ENCODE results near the gene KRTAP4-4. TPM values are rescaled to one million over a fixed set of nuclear protein-coding genes. Genes with fewer than 3 reads are reported as not detected.
"Not testable (repeated sequence)": the region's sequence is repeated elsewhere in the genome, so short reads cannot be mapped to it uniquely, and the experiment has no call there.

Gene KRTAP4-4
- total RNA-seq, result not detected

- DNase-seq (no peak), ATAC-seq (no peak)
- H3K9me3 Mint-ChIP-seq, result no peaks in the 10 kb centered on the region
- H3K4me1 Mint-ChIP-seq (ENCODE audit: low read depth), result no peaks in the 10 kb centered on the region
- H3K27me3 Mint-ChIP-seq (ENCODE audit: low read depth), result peaks cover 17% of the 10 kb centered on the region
- H3K4me3 Mint-ChIP-seq, result no peak within 1 kb of the TSS
- no peaks in the 10 kb centered on the region for H3K36me3 Mint-ChIP-seq (ENCODE audit: insufficient read depth)
These were observed at the start of gene KRTAP4-4 for GRCh38 chr17:41160648-41161047. KRTAP4-4 (minus strand) TSS chr17:41160748; CDS start chr17:41160691, 57 bp downstream.

DNA sequence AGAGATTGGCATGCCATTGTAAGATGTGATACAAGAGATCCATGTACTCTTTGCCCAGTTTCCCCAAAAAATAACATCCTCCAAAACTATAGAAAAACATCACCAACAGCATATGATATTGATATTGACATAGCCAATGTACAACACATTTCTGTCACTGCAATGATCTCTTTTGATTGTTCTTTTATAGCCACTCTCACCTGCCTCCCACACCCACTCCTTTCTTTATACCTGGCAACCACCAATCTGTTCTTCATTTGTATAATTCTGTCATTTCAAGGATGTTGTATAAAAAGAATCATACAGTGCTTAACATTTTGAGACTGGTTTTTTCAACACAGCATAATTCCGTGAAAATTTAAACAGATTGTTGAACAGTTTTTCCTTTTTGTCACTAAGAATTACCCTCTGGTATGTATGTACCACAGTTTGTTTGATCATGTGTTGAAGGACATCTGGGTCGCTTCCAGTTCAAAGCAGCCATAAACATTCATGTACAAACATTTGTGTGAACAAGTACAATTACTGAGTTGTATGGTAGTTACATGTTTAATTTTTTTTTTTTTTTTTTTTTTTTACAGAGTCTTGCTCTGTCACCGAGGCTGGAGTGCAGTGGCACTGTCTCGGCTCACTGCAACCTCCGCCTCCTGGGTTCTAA, 39.0 kb upstream of the KRTAP4-4 start:
- H3K4me3 Mint-ChIP-seq, result no peak overlapping the region
- peaks cover 10% of the 10 kb centered on the region for H3K27me3 Mint-ChIP-seq (ENCODE audit: low read depth)
- no peak for ATAC-seq
- no peaks in the 10 kb centered on the region for H3K9me3 Mint-ChIP-seq
- no peak for DNase-seq
- no peaks in the 10 kb centered on the region for H3K4me1 Mint-ChIP-seq (ENCODE audit: low read depth)
- no peaks in the 10 kb centered on the region for H3K36me3 Mint-ChIP-seq (ENCODE audit: insufficient read depth)

DNA sequence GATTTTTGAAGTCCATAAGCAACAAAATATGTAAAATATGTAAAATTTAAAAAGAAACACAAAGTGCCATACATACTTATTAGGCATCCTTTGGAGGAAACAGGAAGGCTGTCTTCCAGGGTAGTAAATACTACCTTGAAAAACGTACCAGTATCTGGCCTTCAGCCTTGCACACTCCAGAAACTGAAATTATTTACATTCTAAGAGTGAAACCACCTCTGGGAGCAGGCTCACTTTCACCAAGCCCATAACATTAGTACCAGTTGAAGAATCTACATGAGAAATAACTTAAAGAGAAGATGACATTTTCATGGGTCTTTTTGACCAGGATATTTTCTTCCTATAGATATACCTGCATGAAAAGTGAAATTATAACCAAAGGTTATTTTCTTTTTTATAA, 35.5 kb upstream of the KRTAP4-4 start:
- no peak overlapping the region for H3K4me3 Mint-ChIP-seq
- H3K4me1 Mint-ChIP-seq (ENCODE audit: low read depth), result no peaks in the 10 kb centered on the region
- no peaks in the 10 kb centered on the region for H3K36me3 Mint-ChIP-seq (ENCODE audit: insufficient read depth)
- H3K9me3 Mint-ChIP-seq, result peaks cover 3% of the 10 kb centered on the region
- ATAC-seq (no peak), DNase-seq (no peak)
- H3K27me3 Mint-ChIP-seq (ENCODE audit: low read depth), result peaks cover 11% of the 10 kb centered on the region

- H3K4me3 Mint-ChIP-seq, result no peak overlapping the region
- no peak for DNase-seq
- H3K9me3 Mint-ChIP-seq, result peaks cover 3% of the 10 kb centered on the region
- H3K27me3 Mint-ChIP-seq (ENCODE audit: low read depth), result peaks cover 22% of the 10 kb centered on the region
- no peaks in the 10 kb centered on the region for H3K36me3 Mint-ChIP-seq (ENCODE audit: insufficient read depth)
- ATAC-seq, result no peak
- no peaks in the 10 kb centered on the region for H3K4me1 Mint-ChIP-seq (ENCODE audit: low read depth)
These were observed 29.8 kb upstream of the KRTAP4-4 start for GRCh38 chr17:41190328-41190727.

DNA sequence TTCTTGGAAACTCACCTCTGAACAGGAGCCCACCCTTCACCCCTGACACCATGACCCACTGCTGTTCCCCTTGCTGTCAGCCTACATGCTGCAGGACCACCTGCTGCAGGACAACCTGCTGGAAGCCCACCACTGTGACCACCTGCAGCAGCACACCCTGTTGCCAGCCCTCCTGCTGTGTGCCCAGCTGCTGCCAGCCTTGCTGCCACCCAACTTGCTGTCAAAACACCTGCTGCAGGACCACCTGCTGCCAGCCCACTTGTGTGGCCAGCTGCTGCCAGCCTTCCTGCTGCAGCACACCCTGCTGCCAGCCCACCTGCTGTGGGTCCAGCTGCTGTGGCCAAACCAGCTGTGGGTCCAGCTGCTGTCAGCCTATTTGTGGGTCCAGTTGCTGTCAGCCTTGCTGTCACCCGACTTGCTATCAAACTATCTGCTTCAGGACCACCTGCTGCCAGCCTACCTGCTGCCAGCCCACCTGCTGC, 29.3 kb upstream of the KRTAP4-4 start, which contains the start of gene KRTAP9-1:
KRTAP9-1 (plus strand) TSS at position 51 of the 482 bp plus-strand sequence; CDS start at position 51, 0 bp downstream.
- H3K9me3 Mint-ChIP-seq; H3K4me3 Mint-ChIP-seq; ATAC-seq; H3K4me1 Mint-ChIP-seq (ENCODE audit: low read depth); DNase-seq; H3K36me3 Mint-ChIP-seq (ENCODE audit: insufficient read depth): not testable (repeated sequence)
- H3K27me3 Mint-ChIP-seq (ENCODE audit: low read depth), result peaks cover 22% of the 10 kb centered on the region

GRCh38 chr17:41186872-41187271, 26.3 kb upstream of the KRTAP4-4 start:
- Mint-ChIP-seq H3K9me3 (no peaks in the 10 kb centered on the region), H3K36me3 (ENCODE audit: insufficient read depth) (no peaks in the 10 kb centered on the region), H3K27me3 (ENCODE audit: low read depth) (peaks cover 26% of the 10 kb centered on the region), H3K4me1 (ENCODE audit: low read depth) (no peaks in the 10 kb centered on the region), H3K4me3 (no peak overlapping the region)
- DNase-seq (no peak), ATAC-seq (no peak)

DNA sequence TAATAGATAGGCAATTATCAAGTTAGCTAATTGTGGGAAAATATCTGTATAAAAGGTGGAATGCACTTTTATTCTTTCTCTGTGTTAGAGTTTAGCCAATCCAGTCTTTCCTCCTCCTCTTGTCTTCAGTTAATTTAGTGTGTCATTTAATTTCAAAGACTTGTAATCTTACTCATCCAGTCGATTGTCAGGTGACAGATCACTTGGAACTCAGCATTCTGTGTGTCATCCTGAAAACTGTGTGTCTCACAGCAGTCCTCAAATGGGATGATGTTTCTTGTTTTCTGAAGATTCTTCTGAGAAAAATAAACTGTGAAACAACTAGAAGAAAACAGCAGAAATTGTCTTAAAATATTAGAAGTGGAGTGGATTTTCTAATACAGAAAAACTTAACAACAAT, 24.5 kb upstream of the KRTAP4-4 start:
- Mint-ChIP-seq H3K9me3 (no peaks in the 10 kb centered on the region), H3K4me1 (ENCODE audit: low read depth) (no peaks in the 10 kb centered on the region), H3K27me3 (ENCODE audit: low read depth) (peaks cover 18% of the 10 kb centered on the region), H3K36me3 (ENCODE audit: insufficient read depth) (no peaks in the 10 kb centered on the region), H3K4me3 (no peak overlapping the region)
- ATAC-seq (no peak), DNase-seq (no peak)

- Mint-ChIP-seq H3K9me3 (no peaks in the 10 kb centered on the region), H3K4me3 (no peak within 1 kb of the TSS), H3K27me3 (ENCODE audit: low read depth) (peaks cover 16% of the 10 kb centered on the region), H3K4me1 (ENCODE audit: low read depth) (no peaks in the 10 kb centered on the region), H3K36me3 (ENCODE audit: insufficient read depth) (no peaks in the 10 kb centered on the region)
- DNase-seq (no peak), ATAC-seq (no peak)
These were observed 24.0 kb upstream of the KRTAP4-4 start, which contains the start of gene KRTAP4-1 for GRCh38 chr17:41184480-41184961. KRTAP4-1 (minus strand) TSS chr17:41184911; CDS start chr17:41184854, 57 bp downstream.

DNA sequence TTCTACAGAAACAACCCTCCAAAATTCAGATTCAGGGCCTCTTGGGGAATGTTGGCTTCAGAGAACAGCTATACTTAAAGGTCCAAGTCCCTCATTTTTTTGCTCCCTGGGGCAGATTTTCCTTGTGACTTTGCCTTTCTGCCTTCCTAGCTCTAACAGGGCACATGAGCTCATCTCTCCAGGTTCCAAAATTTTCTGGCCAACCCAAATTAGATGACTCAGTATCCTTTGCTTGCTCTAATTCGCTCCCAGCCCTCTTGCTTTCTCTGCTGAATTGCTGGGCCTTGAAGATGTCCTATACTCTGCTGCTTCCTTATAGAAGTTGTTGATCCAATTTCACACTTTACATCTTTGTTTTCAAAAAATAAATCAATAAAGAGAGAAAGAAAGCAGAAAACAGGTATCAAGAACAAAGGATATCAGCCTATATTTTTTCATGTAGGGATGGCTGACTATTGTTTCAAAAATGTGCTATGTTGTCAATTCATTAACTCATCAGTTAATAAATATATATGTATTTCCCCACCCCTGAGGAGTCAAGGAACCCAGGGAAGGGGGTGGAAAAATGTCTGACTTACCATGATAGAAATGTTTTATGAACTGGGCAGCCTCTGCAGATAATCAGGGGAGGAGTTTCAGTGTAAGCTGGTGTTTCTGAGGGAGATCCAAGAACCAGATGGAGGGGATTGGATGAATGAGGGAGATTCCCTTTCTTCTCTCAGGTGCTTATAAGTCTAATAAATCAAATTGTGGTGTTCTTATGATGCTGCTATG, 18.5 kb upstream of the KRTAP4-4 start:
- DNase-seq (no peak), ATAC-seq (no peak)
- H3K9me3 Mint-ChIP-seq, result no peaks in the 10 kb centered on the region
- H3K4me1 Mint-ChIP-seq (ENCODE audit: low read depth), result peaks cover 3% of the 10 kb centered on the region
- no peak overlapping the region for H3K4me3 Mint-ChIP-seq
- H3K36me3 Mint-ChIP-seq (ENCODE audit: insufficient read depth), result no peaks in the 10 kb centered on the region
- H3K27me3 Mint-ChIP-seq (ENCODE audit: low read depth), result no peaks in the 10 kb centered on the region

DNA sequence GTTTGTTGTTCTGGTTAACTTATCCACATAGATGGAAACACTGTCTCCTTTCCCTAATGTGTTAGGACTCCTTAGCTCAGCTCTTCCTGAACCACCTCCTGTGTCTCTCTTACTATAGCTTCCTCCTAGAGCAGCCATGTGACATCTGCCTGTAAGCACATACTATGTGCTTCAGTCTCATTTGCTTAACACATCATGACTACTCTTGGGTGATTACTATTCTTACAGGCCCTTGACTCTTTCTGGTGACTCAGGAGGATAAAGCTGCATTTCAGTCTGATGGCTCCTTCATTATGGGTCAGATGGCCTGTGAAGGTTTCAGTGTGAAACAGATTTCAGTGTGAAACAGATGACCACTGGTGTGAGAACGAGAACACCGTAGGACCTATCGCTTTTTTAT, 17.8 kb upstream of the KRTAP4-4 start:
- peaks cover 4% of the 10 kb centered on the region for H3K4me1 Mint-ChIP-seq (ENCODE audit: low read depth)
- no peaks in the 10 kb centered on the region for H3K9me3 Mint-ChIP-seq
- ATAC-seq (no peak), DNase-seq (no peak)
- no peak overlapping the region for H3K4me3 Mint-ChIP-seq
- H3K27me3 Mint-ChIP-seq (ENCODE audit: low read depth), result no peaks in the 10 kb centered on the region
- H3K36me3 Mint-ChIP-seq (ENCODE audit: insufficient read depth), result no peaks in the 10 kb centered on the region

DNA sequence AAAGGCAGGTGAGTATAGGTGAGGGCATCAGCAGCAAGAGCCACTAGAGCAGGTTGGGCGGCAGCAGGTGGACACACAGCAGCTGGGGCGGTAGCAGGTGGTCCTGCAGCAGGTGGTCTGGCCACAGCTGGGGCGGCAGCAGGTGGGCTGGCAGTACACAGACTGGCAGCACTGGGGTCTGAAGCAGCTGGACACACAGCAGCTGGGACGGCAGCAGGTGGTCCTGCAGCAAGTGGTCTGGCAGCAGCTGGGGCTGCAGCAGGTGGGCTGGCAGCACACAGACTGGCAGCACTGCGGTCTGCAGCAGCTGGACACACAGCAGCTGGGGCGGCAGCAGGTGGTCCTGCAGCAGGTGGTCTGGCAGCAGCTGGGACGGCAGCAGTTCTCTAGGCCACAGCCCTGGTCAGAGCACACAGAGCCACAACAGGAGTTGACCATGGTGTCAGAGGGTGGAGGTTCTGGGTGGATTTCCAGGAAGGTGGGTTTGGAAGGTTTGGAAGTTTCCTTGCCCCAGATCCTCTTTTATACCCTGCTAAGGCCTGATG, 17.3 kb upstream of the KRTAP4-4 start, which contains the start of gene KRTAP4-2:
KRTAP4-2 (minus strand) TSS at position 495 of the 545 bp plus-strand sequence; CDS start at position 438, 57 bp downstream.
- Mint-ChIP-seq H3K4me3 (no peak within 1 kb of the TSS), H3K36me3 (ENCODE audit: insufficient read depth) (no peaks in the 10 kb centered on the region), H3K27me3 (ENCODE audit: low read depth) (no peaks in the 10 kb centered on the region), H3K4me1 (ENCODE audit: low read depth) (peaks cover 5% of the 10 kb centered on the region), H3K9me3 (no peaks in the 10 kb centered on the region)
- ATAC-seq (no peak), DNase-seq (no peak)

DNA sequence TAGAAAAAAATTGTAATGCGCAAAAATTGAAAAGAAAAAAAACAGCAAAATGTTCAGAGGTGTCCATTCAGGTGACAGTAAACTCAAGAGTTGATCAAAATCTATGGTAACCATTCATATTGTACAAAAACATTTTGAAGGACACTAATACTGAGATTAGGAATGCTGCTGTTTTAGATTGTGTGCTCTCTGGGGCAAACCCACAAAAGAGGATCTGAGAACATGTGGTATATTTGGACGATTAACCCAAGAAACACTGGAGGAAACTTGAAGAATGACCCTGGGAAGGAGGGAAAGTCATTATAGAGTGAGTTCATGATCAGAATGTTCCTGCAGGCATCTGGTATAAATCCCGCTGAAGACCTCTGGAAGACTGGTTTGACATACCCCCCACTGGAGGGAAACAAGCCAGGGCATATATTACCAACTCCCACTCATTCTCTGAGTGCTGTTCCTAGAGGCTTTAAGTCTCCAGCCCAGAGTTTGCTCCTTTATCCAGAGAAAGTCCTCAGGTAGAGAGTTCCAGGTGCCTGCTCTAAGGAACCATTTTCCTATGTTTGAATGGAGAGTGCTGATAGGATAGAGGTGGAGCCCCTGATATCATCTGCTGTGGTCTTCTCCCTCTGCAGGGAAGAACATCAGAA, 16.3 kb upstream of the KRTAP4-4 start:
- H3K36me3 Mint-ChIP-seq (ENCODE audit: insufficient read depth), result no peaks in the 10 kb centered on the region
- H3K9me3 Mint-ChIP-seq, result no peaks in the 10 kb centered on the region
- H3K4me1 Mint-ChIP-seq (ENCODE audit: low read depth), result peaks cover 5% of the 10 kb centered on the region
- H3K4me3 Mint-ChIP-seq, result no peak overlapping the region
- DNase-seq (no peak), ATAC-seq (no peak)
- no peaks in the 10 kb centered on the region for H3K27me3 Mint-ChIP-seq (ENCODE audit: low read depth)

DNA sequence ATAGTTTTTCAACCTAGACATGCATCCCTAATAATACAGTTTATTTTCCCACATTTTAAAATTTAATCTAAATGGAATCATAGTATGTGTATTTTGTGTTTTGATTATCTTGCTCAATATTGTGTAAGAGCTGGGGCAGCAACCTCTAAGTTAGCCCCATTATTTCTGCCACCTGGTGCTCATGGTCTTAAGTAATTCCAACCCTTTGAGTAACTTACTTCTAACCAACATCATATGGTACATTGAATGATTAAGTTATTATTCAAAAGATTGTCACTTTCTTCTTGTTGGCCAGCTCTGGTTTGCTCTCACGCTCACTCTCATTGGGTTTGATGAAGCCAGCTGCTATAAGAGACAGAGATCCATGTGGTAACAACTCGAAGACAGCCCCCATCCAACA, 11.3 kb upstream of the KRTAP4-4 start:
- Mint-ChIP-seq H3K9me3 (no peaks in the 10 kb centered on the region), H3K4me1 (ENCODE audit: low read depth) (peaks cover 5% of the 10 kb centered on the region), H3K27me3 (ENCODE audit: low read depth) (no peaks in the 10 kb centered on the region), H3K4me3 (no peak overlapping the region), H3K36me3 (ENCODE audit: insufficient read depth) (no peaks in the 10 kb centered on the region)
- ATAC-seq (no peak), DNase-seq (no peak)

DNA sequence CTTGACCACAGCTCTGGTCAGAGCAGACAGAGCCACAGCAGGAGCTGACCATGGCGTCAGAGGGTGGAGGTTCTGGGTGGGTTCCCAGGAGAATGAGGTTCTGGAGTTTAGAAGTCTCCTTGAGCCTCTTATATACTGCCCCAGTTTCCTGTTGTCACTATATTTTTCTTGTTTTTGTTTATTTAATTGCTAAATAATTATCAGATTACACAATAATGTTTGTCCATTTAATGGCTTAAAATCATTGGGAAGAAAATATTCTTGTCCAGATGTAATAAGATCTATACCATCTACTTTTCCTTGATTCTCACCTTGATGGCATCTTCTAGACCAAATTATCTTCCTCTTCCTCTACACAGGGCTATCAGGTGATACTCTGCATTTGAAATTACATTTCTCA, 7.6 kb upstream of the KRTAP4-4 start, which contains the start of gene KRTAP4-3:
KRTAP4-3 (minus strand) TSS at position 101 of the 400 bp plus-strand sequence; CDS start at position 52, 49 bp downstream.
- Mint-ChIP-seq H3K36me3 (ENCODE audit: insufficient read depth) (no peaks in the 10 kb centered on the region), H3K4me1 (ENCODE audit: low read depth) (no peaks in the 10 kb centered on the region), H3K27me3 (ENCODE audit: low read depth) (no peaks in the 10 kb centered on the region), H3K9me3 (no peaks in the 10 kb centered on the region), H3K4me3 (no peak within 1 kb of the TSS)
- ATAC-seq (no peak), DNase-seq (no peak)
